ENCODE results near the gene TMEM52B.
"Not testable (repeated sequence)": the region's sequence is repeated elsewhere in the genome, so short reads cannot be mapped to it uniquely, and the experiment has no call there.

The TMEM52B gene

DNA sequence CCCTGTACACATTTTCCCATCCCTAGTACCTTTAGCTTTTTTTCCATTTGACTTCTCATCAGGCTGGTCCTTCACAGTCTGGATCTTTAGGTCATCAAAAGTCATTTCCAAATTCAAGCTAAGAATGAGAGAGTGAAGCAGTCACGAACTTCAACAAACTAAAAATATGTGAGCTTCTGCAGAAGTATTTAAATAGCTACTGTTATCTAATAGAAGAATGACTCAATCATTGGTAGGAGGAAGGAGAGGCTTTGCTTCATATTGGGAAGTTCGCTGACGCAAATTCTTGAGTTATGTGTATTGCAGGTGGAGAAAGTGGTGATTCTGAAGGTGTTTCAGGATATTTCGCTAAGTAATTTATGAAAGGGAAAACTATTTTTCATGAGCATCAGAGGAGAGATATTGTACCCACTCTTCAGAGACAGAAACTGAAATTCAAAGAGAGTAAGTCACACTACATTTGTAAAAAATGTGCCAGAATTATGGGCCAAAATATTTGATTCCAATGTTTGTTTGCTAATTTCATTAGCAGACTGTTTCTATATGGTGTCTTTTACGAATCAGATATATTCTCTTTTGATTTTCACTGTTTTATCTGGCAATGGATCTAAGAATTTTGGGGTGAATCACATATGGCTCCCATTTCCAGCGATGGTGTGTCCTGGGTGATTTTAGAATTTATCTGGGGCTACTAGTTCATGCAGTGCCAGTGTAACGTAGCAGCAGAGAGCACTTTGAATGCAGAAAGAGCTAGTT is 6.7 kb upstream of the TMEM52B start, which contains the start of gene OLR1:
TSS of gene OLR1 (minus strand) at position 160 of the 756 bp plus-strand sequence. CDS start at position 105, 55 bp downstream.
- no peak for DNase-seq (ENCODE audit: low spot score)

DNA sequence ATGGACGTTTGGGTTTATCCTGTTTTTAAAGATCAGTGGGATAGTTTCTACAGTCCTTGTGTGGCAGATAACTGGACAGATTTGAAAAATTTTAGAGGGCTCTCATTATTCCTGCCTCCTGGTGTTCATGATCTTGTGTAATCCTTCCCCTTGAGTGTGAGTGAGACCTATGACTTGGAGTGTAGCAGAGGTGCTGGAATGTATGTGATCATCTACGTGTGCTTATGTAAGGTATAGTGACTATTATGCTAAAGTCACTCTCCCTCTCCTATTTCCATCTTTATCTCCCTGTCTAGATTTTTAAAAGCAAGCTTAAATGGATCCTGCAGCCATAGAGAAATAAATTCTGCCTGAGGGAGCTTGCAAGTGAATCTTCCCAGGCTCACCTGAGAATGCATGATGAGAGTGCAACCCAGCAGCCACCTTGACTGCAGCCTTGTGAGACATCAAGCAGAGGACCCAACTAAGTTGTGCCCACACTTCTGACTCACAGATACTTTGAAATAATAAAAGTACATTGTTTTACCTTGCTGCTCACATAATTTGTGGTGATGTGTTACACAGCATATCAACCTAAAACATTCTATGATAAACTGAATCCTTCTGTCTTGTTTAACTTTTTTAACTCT is 3.7 kb upstream of the TMEM52B start:
- DNase-seq (ENCODE audit: low spot score) = no peak

DNA sequence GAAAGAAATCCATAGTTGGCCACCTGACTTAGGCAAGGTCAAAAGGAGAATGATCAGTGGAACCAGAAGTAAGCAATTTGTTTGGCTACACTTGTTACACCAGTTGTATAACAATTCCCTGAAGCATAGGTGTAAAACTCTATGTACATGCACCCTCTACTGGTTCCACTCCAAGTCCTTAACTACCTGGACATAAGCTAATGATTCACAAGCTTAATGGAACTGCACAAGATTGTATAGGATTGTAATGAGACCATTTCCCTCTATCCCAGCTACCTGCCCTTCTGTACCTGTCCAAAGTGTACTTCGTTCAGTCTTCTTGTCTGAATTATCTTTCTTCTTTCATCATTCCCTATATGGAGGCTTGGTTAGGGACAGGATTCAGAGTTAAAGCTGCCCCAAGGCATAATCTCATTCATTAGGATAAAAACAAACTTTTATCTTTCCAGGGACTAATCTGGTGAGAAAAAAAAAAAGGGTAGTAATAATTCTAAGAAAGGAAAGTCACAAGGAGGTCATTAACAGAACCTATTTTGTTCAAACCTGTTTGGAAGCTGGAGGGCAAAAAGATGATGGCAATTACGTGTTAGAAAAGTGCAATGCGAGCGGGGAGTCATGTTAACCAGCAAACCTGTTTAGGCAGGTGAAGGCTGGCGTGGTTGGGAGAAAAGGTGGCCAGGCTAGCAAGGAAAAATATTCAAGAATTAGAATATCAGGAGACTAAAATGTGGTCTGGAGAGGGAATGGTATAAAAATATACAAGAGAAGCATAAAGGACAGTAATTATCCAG is 2.8 kb upstream of the TMEM52B start:
- no peak for DNase-seq (ENCODE audit: low spot score)

DNA sequence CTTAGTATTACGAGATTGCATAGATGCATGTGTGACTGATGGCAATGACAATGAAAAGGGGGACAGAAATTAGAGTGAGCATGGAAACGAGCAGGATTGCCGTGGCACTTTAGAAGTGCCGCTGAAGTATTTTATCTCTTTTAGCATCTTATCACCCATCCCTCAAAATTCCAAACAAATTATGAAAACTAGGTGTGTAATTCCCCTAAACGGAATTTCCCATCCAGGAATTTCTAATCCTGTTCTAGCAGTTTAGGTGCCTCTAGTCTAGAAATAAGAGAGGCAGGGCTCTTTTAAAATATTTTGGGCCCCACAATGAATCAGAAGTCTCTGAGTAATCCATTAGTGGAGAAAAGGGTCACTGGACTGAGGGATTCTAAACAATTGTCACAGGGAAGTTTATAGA is 947 bp downstream of the TMEM52B start:
- DNase-seq (ENCODE audit: low spot score) = no peak

DNA sequence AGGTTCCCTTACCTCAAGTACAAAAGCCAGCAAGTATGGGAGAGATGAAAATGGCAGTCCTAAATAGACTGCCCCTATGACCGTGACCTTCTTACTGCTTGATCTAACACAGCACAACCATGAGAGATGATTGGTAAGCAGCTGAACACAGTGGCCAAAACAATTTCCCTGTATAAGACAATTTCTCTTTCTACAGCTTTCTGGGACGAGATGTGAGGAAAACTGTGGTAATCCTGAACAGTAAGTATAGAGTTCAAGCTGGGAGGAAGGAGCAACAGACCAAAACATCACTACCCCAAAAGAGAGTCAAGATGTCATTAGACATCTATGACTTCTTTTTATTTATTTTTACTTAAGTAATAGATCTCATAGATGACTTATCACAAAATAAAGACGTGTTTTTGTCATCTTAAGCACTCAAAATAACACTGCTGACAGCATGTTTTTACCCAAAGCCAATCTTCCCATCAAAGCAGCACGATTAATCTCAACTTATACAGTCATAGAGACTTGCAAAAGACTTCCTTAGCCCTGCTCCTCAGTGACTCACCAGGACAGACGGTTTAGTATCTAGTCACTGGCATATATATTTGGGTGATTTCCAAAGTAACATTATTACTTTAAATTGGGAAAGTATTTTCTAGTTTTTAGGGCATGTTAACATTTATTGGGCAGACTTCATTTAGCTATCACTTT is 3.7 kb downstream of the TMEM52B start:
- no peak for DNase-seq (ENCODE audit: low spot score)

DNA sequence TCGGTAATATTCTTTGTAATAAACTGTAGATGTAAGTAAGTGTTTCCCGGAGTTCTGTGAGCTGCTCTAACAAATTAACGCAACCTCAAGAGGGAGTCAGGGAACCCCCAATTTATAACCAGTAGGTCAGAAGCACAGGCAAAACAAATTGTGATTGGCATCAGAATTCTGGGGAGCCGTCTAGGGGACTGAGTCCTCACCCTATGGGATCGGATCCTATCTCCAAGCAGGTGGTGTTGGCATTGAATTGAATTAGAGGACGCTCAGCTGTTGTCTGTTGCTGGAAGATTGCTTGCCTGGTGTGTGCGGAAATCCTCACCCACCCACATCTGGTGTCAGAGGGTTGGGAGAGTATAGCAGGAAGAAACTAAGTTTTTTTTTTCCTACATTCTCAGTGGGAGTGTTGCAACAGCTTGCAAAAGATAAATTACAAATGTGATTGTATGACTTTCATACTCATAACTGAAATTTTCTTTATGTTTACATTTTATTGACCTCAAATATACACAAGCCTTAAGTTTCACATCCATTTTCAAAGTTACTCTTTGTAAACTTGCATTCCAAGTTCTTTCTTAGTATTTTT is 5.5 kb downstream of the TMEM52B start:
- DNase-seq (ENCODE audit: low spot score) = no peak

DNA sequence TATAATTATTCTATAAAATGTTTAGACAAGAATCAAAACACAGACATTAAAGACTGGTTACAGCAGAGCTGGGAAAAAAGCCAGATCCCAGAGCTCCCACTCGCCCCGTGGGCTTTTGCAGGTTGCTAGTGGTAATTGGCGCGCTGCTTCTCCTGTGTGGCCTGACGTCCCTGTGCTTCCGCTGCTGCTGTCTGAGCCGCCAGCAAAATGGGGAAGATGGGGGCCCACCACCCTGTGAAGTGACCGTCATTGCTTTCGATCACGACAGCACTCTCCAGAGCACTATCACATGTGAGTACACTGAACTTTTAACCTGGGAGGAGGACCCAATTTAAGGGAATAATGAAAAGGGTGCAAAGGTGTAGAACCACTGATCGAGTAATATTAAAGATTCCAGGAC is 7.5 kb downstream of the TMEM52B start:
- no peak for DNase-seq (ENCODE audit: low spot score)

DNA sequence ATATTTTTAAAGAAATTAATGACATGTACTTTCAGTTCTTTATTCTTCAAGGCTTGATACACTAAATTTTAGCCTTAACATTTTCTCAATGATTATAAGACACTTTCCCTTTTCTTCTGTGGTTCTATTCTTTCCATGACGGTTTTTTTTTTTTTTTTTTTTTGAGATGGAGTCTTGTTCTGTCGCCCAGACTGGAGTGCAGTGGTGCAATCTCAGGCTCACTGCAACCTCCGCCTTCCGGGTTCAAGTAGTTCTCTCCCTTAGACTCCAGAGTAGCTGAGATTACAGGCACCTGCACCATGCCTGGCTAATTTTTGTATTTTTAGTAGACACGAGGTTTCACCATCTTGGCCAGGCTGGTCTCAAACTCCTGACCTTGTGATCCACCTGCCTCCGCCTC is 8.1 kb downstream of the TMEM52B start:
- DNase-seq (ENCODE audit: low spot score) = not testable (repeated sequence)

DNA sequence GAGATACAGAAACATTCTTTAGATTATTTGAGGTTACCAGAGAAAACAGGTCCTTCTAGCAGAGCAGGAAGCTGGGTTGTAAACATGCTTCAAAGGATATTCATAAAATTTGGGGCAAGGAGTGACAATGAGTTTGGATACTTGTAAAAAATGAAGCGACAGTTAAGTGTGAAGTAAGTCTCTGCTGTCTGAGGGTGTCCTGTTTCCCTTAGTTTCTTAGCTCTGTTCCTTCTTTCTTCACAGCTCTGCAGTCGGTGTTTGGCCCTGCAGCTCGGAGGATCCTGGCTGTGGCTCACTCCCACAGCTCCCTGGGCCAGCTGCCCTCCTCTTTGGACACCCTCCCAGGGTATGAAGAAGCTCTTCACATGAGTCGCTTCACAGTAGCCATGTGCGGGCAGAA is 10.8 kb downstream of the TMEM52B start:
- DNase-seq (ENCODE audit: low spot score) = no peak

DNA sequence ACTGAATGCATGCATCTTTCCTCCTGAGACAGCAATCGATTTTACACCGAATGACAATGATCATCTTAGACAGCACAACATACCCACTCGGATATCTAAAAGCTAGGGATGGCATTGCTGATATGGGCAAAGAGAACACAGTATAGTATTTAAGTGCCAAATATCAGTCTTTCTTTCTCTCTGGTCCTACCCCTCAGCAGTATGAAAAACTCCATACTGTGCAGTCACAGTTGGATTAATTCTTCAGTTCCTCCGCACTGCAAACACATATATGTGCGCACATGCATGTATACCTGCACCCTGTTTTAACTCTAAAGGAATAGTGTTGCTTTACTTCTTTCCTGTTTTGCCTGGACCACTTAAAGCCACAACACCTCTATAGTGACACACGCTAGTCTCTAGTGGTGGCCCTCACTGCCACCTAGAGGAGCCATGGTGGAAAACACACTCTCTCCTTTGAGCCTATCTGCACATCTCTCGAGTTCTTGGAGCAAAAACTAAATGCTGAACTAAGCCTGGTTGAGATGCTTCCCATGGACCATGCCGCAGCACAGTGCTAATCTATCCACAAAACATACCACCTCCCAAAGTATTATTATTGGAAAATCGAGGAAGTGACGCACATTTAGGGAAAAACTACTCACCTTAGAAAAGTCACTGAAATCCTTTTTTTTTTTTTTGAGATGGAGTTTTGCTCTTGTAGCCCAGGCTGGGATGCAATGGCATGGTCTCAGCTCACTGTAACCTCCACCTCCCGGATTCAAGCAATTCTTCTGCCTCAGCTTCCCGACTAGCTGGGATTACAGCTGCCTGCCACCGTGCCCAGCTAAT is 11.9 kb downstream of the TMEM52B start:
- DNase-seq (ENCODE audit: low spot score) = peak; percentile 78

DNA sequence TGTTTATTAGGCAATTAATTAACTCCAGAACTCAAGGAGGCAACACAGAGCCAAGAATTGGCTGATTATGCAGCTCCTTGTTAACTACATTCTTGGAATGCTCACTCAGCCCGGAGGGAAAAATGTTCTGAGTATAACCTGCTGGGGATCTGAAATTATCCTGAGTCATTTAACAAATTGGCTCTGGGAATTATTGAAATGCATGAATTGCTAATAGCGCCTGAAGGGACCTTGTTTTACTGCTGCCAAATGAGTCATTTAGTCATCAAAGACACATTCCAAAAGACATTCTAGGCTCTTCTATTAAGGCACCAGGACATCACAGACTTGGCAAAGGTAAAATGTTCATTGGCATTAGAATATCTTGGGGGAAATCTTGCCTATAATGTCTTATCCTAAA is 13.0 kb downstream of the TMEM52B start:
- no peak for DNase-seq (ENCODE audit: low spot score)

DNA sequence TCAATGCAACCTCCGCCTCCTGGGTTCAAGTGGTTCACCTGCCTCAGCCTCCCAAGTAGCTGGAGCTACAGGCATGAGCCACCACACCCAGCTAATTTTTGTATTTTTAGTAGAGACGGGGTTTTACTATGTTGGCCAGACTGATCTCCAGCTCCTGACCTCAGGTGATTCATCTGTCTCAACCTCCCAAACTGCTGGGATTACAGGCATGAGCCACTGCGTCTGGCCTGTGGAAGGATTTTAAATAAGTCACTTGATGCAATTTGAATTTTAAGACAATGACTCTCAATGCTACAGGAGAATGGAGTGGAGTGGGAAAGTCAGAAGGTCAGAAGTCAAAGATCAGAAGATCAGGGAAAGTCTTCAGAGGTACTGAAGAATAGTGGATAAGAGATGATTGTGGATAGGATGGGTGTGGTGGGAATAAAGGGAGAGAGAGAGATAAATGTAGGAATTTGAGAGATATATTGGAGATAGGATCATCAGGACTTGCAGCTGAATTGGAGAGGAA is 15.4 kb downstream of the TMEM52B start:
- no peak for DNase-seq (ENCODE audit: low spot score)

DNA sequence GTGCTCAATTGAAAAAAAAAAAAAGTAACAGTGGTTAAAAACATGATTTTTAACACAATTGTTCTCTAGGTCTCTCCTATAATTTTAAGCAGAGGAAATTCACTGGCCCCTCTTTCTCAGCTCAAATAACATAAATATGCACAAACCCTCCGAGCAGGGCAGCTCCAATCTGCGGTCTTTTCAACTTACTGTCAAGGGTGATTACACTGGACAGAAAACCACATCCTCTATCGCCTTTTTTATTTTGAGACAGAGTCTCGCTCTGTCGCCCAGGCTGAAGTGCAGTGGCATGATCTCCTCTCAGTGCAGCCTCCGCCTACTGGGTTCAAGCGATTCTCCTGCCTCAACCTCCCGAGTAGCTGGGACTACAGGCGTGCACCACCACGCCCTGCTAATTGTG is 17.4 kb downstream of the TMEM52B start:
- no peak for DNase-seq (ENCODE audit: low spot score)

DNA sequence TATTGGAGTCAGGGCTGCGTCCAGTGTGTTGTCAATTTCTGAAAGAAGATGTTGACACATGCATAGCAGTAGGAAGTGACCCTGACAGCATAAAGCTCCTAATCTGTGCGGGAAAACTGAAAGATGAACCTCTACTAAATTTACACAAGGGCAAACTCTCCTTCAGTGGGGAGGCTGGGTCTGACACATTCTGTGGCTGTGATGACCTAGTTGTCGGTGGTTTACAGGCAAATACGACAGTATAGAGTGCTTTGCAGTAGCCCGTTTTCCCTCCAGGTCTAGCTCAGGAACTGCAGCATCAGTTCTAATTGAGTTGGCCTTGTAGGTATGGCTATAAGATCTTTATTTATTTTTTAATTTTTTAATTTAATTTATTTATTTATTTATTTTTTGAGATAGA is 19.0 kb downstream of the TMEM52B start:
- no peak for DNase-seq (ENCODE audit: low spot score)

DNA sequence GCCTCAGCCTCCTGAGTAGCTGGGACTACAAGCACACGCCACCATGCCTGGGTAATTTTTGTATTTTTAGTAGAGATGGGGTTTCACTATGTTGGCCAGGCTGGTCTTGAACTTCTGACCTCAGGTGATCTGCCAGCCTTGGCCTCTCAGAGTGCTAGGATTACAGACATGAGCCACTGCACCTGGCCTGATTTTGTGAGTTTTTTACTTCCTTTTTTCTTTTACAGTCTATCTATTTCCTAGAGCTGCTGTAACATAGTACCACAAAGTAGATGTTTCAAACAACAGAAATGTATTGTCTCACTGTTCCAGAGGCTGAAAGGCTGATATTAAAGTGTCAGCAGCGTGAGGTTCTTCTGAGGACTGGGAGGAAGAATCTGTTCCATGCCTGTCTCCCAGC is 25.7 kb downstream of the TMEM52B start:
- DNase-seq (ENCODE audit: low spot score) = not testable (repeated sequence)

DNA sequence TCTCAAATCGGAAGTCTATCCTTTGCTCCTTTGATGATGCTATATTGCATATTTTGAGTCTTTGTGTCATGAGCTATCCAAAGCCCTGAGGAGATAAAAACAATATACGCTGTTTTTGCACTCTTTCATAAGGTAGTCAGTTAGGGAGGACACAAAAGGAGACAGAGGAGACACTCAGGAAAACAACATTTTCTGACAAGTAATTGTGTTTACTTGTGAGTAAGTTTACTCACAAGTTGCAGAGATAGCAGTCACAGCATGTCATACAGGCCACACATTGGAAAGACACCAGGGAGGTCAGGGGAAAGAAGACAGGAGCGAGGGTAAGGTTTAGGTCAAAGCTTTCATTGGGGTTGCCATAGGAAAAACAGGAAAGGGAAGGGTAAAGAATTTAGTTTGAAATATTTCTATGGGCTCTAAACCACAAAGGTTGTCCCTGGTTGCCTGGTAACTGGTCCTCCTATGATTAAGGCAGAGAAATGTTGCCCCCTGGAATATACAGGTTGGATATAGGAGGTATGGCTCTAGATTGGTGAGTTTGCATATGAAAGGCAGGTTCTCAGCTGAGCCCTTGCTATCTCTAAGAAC is 26.5 kb downstream of the TMEM52B start:
- DNase-seq (ENCODE audit: low spot score) = no peak

DNA sequence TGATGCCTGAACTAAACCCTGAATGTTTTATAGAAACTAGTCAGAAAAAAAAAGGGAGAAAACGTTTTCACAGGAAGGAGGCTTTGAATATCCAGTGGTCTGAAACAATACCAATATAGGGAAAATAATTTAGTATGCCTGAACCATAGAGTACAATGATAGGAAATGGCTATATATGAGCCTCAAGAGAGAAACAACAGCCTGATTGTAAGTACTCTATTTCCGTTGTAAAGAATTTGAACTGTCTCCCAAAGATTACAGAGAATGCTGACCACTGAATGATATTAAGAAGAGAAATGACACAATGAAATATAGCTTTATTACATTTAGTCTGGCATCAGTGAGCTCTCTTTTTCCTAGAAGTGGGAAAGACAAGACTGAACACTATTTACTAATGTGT is 28.3 kb downstream of the TMEM52B start:
- DNase-seq (ENCODE audit: low spot score) = no peak

DNA sequence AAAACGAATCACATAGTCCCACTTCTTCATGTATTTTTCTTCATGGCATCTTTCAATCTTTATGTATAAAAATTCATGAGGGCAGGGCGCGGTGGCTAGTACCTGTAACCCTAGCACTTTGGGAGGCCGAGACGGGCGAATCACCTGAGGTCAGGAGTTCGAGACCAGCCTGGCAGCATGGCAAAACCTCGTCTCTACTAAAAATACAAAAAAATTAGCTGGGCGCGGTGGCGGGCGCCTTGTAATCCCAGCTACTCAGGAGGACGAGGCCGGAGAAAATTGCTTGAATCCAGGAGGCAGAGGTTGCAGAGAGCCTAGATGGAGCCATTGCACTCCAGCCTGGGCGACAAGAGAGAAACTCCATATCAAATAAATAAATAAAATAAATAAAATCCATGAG is 31.4 kb downstream of the TMEM52B start:
- no peak for DNase-seq (ENCODE audit: low spot score)

DNA sequence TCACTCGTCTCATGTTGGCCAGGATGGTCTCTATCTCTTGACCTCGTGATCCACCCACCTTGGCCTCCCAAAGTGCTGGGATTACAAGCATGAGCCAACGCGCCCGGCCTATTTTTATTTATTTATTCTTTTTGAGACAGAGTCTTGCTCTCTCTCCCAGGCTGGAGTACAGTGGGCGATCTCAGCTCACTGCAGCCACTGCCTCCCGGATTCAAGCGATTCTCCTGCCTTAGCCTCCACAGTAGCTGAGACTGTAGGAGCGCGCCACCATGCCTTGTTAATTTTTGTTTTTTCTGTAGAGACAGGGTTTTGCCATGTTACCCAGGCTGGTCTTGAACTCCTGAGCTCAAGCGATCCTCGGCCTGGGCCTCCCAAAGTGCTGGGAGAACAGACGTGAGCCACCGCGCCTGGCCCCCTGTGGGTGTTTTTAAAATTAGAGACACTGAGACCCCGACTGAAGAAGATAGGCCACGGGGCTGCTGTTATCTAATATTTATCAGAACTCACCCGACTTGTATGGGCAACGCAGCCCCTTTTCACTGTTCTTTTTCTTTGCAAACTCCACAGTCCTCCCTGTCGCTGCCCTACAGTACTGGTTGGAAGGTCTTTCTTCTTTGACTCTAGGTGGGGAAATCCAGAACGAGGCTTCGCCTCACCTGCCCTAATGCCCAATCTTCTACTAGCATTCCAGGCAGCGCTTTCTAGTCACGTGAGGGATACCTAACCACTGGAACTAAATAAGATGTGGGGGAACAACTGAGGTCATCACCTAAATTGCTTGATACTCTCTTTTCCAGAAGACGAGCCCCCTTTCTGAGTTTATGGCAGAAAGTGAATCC is 32.5 kb downstream of the TMEM52B start:
- DNase-seq (ENCODE audit: low spot score) = peak; percentile 52
